Measurements from ENCODE around the gene IL33.

DNA sequence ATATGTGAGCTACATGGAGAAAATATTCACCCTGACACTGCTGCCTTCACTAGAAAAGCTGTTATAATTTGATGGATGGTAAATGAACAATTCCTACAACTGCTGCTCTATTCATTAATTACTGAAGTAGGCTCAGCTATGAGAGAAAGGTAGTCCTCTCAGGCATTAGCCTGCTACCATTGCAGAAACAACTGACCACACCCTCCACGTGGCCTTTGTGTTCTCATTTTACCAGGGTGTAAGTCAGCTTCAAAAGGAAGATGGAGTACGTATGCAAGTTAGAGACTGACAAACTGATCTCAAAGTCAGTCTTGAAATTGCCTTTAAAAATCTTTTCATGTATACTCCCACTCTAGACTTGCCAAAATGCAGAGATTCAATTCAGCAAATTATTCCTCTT lies 86.3 kb downstream of the IL33 start:
- TF ChIP-seq, protein P1, sequence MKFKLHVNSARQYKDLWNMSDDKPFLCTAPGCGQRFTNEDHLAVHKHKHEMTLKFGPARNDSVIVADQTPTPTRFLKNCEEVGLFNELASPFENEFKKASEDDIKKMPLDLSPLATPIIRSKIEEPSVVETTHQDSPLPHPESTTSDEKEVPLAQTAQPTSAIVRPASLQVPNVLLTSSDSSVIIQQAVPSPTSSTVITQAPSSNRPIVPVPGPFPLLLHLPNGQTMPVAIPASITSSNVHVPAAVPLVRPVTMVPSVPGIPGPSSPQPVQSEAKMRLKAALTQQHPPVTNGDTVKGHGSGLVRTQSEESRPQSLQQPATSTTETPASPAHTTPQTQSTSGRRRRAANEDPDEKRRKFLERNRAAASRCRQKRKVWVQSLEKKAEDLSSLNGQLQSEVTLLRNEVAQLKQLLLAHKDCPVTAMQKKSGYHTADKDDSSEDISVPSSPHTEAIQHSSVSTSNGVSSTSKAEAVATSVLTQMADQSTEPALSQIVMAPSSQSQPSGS (IDR thresholded peaks at IDR 0.05; ENCODE audit: low read length): no peak
- TF ChIP-seq, protein P2, sequence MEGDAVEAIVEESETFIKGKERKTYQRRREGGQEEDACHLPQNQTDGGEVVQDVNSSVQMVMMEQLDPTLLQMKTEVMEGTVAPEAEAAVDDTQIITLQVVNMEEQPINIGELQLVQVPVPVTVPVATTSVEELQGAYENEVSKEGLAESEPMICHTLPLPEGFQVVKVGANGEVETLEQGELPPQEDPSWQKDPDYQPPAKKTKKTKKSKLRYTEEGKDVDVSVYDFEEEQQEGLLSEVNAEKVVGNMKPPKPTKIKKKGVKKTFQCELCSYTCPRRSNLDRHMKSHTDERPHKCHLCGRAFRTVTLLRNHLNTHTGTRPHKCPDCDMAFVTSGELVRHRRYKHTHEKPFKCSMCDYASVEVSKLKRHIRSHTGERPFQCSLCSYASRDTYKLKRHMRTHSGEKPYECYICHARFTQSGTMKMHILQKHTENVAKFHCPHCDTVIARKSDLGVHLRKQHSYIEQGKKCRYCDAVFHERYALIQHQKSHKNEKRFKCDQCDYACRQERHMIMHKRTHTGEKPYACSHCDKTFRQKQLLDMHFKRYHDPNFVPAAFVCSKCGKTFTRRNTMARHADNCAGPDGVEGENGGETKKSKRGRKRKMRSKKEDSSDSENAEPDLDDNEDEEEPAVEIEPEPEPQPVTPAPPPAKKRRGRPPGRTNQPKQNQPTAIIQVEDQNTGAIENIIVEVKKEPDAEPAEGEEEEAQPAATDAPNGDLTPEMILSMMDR (IDR thresholded peaks at IDR 0.05; ENCODE audit: control extremely low read depth in 1 of 3, insufficient read depth in 1 of 3, low read depth in 1 of 3, low read length in 3 of 3): no peak
- TF ChIP-seq YY1 (IDR thresholded peaks at IDR 0.05; ENCODE audit: low read depth, low read length) (no peak), SP2 (IDR thresholded peaks at IDR 0.05; ENCODE audit: low read length) (no peak), POLR2A (IDR thresholded peaks at IDR 0.05; ENCODE audit: control extremely low read depth in 1 of 2, low read depth in 2 of 2, low read length in 2 of 2) (no peak), EZH2 (IDR thresholded peaks at IDR 0.05; ENCODE audit: low read depth, low read length, severe bottlenecking) (no peak)
